Activated T-cell treated with anti-CD3 and anti-CD28 coated beads, Interleukin-2, amount 50 U/mL, for 72 hours (primary cell): Measurements from ENCODE around the gene NOSTRIN. TPM values are rescaled to one million over a fixed set of nuclear protein-coding genes. Genes with fewer than 3 reads are reported as not detected.
"Not testable (repeated sequence)": the region's sequence is repeated elsewhere in the genome, so short reads cannot be mapped to it uniquely, and the experiment has no call there.

Experiments used
- ATAC-seq, 2 donors: fragments of 150-1000 bp; cut with Tn5 transposase; replicated peaks in 1 of 2; 2 replicates each; pipeline ENCODE4 v1.10.0; 2021; ENCODE audit warnings: moderate library complexity in 2 of 2, mild to moderate bottlenecking in 1 of 2
- DNase-seq, 2 donors: peaks; one replicate each; pipeline ENCODE4 v3.0.0; 2021 to 2022; ENCODE audit warnings: mixed read lengths in 1 of 2
- H3K27ac Mint-ChIP-seq: one replicate; pipeline ENCODE4 v1.8.0; 2022; ENCODE audit warnings: mild to moderate bottlenecking, moderate library complexity, mixed read lengths
- H3K27me3 Mint-ChIP-seq: one replicate; pipeline ENCODE4 v1.8.0; 2022; ENCODE audit warnings: low read depth, mixed read lengths
- H3K36me3 Mint-ChIP-seq, 2 donors: one replicate each; pipeline ENCODE4 v1.8.0; 2022; ENCODE audit warnings: mixed read lengths in 2 of 2, mild to moderate bottlenecking in 1 of 2; ENCODE audit not compliant: insufficient read depth in 2 of 2
- H3K4me1 Mint-ChIP-seq: one replicate; pipeline ENCODE4 v1.8.0; 2022; ENCODE audit warnings: low read depth, mixed read lengths
- H3K4me3 Mint-ChIP-seq, 2 donors: one replicate each; pipeline ENCODE4 v1.8.0; 2022; ENCODE audit warnings: mild to moderate bottlenecking in 2 of 2, mixed read lengths in 2 of 2, moderate library complexity in 2 of 2
- H3K9me3 Mint-ChIP-seq, 2 donors: one replicate each; pipeline ENCODE4 v1.8.0; 2022; ENCODE audit warnings: mixed read lengths in 2 of 2
- total RNA-seq, 2 donors: library from RNA; stranded (reverse); gene quantifications; one replicate each; pipeline ENCODE4 v1.2.3, GENCODE V29; 2022

Gene NOSTRIN
- total RNA-seq, 2 donors from 2014 or later, result not detected

DNA sequence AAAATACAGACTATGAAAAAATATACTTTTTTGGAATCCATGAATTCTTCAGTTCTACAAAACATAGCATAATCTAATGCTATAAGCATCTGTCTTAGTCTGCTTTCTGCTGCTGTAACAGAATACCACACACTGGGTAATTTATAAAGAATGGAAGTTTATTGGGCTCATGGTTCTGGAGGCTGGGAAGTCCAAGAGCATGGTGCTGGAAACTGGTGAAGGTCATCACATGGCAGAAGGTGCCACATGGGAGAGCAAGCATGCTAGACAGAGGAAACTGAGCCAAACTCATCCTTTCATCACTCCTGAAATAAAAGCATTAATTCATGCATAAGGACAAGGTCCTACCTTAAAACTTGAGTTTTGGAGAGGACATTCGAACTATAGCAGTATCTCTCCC, 26.6 kb upstream of the NOSTRIN start:
- H3K27ac Mint-ChIP-seq, result no peak overlapping the region
- no peaks in the 10 kb centered on the region for H3K27me3 Mint-ChIP-seq
- no peaks in the 10 kb centered on the region for H3K9me3 Mint-ChIP-seq
- ATAC-seq, result no peak
- peaks cover 0 to 3% of the 10 kb centered on the region in 2 donors for H3K36me3 Mint-ChIP-seq
- DNase-seq, result no peak
- H3K4me3 Mint-ChIP-seq, result no peak overlapping the region
- no peaks in the 10 kb centered on the region for H3K4me1 Mint-ChIP-seq

DNA sequence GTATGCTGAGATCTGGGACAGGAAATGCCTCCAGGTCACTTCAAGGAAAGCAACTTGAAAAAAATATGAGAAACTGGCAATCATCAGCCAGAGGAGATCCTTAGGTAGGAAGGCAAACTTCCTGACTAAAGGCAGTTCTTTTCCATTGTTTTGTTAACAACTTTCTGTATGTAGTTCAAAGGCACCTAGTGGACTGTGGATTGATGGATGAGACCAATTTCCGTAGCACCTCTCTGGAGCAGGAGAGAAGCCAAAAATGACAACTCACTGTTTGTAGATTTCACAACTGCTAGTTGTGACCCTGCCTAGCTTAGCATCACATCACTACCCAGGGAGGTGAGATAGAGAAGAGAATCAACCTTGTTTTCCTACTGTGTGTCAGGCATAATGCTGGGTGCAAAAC, 21.8 kb upstream of the NOSTRIN start:
- H3K9me3 Mint-ChIP-seq, result no peaks in the 10 kb centered on the region
- no peak overlapping the region for H3K27ac Mint-ChIP-seq

GRCh38 chr2:168781191-168781817, 21.1 kb upstream of the NOSTRIN start:
- Mint-ChIP-seq H3K4me3 (no peak overlapping the region), H3K27ac (no peak overlapping the region)
- no peak for ATAC-seq

More for the DNA sequence above, 21.8 kb upstream of the NOSTRIN start:
- no peak for DNase-seq
- Mint-ChIP-seq H3K4me3 (no peak overlapping the region), H3K4me1 (no peaks in the 10 kb centered on the region), H3K27me3 (no peaks in the 10 kb centered on the region), H3K36me3 (no peaks in the 10 kb centered on the region)
- no peak for ATAC-seq

GRCh38 chr2:168782271-168782670, 20.2 kb upstream of the NOSTRIN start:
- Mint-ChIP-seq H3K27ac (no peak overlapping the region), H3K4me1 (no peaks in the 10 kb centered on the region), H3K4me3 (no peak overlapping the region), H3K27me3 (no peaks in the 10 kb centered on the region), H3K36me3 (no peaks in the 10 kb centered on the region), H3K9me3 (no peaks in the 10 kb centered on the region)
- DNase-seq, result no peak
- peak in 1 of 2 donors; percentile 30 for ATAC-seq

More at GRCh38 chr2:168781191-168781817, 21.1 kb upstream of the NOSTRIN start:
- no peak for DNase-seq
- Mint-ChIP-seq H3K36me3 (no peaks in the 10 kb centered on the region), H3K9me3 (no peaks in the 10 kb centered on the region), H3K27me3 (no peaks in the 10 kb centered on the region), H3K4me1 (no peaks in the 10 kb centered on the region)

DNA sequence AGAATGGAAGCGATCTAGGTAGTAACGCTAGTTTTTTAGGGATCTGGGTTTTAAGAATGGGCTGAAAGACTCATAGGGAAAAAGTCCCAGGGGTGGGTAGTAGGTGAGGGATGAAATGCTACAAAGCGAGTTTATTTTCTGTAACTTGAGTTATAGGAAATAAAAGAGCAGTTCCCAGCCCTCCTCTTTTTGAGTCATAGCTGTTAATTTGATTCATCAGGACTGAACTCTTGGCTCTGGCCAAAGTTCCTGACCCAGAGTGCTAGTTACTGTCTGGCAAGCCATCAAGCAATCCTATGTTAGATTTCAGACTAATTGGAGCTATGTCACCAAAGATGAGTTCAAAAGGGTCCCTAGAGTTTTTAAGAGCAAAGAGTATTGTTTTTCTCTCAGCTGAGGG, 17.4 kb upstream of the NOSTRIN start:
- H3K9me3 Mint-ChIP-seq, result no peaks in the 10 kb centered on the region
- DNase-seq (no peak), ATAC-seq (no peak)
- no peaks in the 10 kb centered on the region for H3K4me1 Mint-ChIP-seq
- H3K4me3 Mint-ChIP-seq, result no peak overlapping the region
- no peaks in the 10 kb centered on the region for H3K36me3 Mint-ChIP-seq
- no peak overlapping the region for H3K27ac Mint-ChIP-seq
- no peaks in the 10 kb centered on the region for H3K27me3 Mint-ChIP-seq

- no peaks in the 10 kb centered on the region for H3K27me3 Mint-ChIP-seq
- no peaks in the 10 kb centered on the region for H3K9me3 Mint-ChIP-seq
- H3K4me1 Mint-ChIP-seq, result no peaks in the 10 kb centered on the region
- peaks cover 0 to 1% of the 10 kb centered on the region in 2 donors for H3K36me3 Mint-ChIP-seq
- DNase-seq (no peak), ATAC-seq (no peak)
- no peak overlapping the region for H3K4me3 Mint-ChIP-seq
- no peak overlapping the region for H3K27ac Mint-ChIP-seq
These were observed 15.2 kb upstream of the NOSTRIN start for GRCh38 chr2:168787098-168787781.

- H3K27ac Mint-ChIP-seq, result no peak overlapping the region
- H3K9me3 Mint-ChIP-seq, result no peaks in the 10 kb centered on the region
These were observed 14.6 kb upstream of the NOSTRIN start for GRCh38 chr2:168787782-168788376.

DNA sequence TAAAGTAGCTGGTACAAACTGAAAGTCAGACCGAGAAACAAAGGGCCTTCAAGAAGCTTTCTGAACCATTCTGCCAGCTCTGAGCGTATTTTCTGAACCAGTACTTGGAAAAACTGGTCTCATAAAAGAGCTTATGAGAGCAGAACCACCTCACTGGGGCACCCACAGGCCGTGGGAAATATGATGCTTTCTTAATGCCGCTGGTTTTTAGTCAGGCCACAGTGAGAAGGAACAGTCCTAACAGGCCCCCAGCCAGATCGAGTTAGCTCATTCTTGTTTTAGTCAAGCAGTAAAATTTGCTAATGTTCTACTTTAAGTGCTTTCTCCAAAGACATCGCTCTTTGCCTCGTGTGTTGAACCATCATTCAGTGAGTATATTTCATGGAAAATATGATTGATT, 12.7 kb upstream of the NOSTRIN start:
- ATAC-seq, result no peak
- Mint-ChIP-seq H3K4me3 (no peak overlapping the region), H3K27ac (no peak overlapping the region), H3K4me1 (no peaks in the 10 kb centered on the region), H3K9me3 (no peaks in the 10 kb centered on the region), H3K27me3 (no peaks in the 10 kb centered on the region), H3K36me3 (peaks cover 0 to 1% of the 10 kb centered on the region in 2 donors)
- no peak for DNase-seq

More at GRCh38 chr2:168787782-168788376, 14.6 kb upstream of the NOSTRIN start:
- Mint-ChIP-seq H3K4me1 (no peaks in the 10 kb centered on the region), H3K36me3 (peaks cover 0 to 1% of the 10 kb centered on the region in 2 donors), H3K27me3 (no peaks in the 10 kb centered on the region), H3K4me3 (no peak overlapping the region)
- ATAC-seq (no peak), DNase-seq (no peak)

DNA sequence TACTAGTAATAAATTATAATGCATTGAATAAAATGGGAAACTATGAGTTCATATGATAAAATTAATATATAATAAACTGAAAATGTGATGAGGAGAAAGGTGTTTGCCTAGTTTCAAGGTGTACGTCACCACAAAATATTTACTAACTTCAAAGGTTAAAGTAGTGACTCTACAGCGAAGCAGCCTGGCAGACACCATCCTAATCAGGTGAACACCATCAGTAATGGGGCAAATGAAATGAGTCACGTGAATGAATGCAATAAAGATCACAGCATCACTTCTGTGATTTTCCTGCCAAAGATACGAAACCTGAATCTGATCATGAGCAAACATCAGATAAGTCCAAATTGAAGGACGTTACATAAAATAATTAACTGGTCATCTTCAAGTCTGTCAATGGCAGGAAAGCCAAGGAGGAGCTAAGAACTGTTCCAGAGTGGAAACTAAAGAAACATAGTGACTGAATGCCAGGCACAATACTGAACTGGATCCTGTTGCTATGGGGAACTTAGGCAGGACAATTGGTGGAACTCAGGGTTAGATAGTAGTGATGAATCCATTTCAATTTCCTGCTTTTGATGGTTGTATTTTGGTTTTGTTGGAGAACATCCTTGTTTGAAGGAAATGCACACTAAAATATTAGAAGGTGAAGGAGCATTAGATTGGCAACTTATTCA, 12.1 kb upstream of the NOSTRIN start:
- H3K27ac Mint-ChIP-seq, result no peak overlapping the region
- peaks cover 0 to 1% of the 10 kb centered on the region in 2 donors for H3K36me3 Mint-ChIP-seq
- no peaks in the 10 kb centered on the region for H3K9me3 Mint-ChIP-seq
- H3K27me3 Mint-ChIP-seq, result no peaks in the 10 kb centered on the region
- DNase-seq (no peak), ATAC-seq (no peak)
- no peak overlapping the region for H3K4me3 Mint-ChIP-seq
- no peaks in the 10 kb centered on the region for H3K4me1 Mint-ChIP-seq

DNA sequence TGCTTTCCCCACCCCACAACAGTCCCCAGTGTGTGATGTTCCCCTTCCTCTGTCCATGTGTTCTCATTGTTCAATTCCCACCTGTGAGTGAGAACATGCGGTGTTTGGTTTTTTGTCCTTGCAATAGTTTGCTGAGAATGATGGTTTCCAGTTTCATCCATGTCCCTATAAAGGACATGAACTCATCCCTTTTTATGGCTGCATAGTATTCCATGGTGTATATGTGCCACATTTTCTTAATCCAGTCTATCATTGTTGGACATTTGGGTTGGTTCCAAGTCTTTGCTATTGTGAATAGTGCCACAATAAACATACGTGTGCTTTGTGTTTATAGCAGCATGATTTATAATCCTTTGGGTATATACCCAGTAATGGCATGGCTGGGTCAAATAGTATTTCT, 11.3 kb upstream of the NOSTRIN start:
- H3K4me3 Mint-ChIP-seq, H3K27ac Mint-ChIP-seq, ATAC-seq, H3K9me3 Mint-ChIP-seq, H3K27me3 Mint-ChIP-seq, H3K36me3 Mint-ChIP-seq, DNase-seq, H3K4me1 Mint-ChIP-seq: not testable (repeated sequence)

DNA sequence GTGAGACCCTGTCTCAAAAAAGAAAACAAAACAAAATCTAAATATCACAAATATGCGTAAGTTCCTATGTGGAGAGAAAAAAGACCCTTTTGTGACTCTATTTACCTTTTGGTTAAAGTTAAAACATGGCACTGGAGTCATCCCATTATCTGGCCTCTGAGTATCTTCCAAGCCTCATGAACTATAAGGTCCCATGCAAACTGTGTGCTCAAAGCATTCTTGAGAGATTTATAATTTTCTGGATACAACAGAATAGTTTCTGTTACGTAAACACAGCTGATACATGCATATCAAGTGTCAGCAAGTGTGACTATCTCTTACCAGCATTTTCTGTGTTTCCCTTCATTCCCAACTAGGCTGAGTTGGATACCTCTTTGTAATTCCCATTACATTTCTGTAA, 8.8 kb upstream of the NOSTRIN start:
- H3K27ac Mint-ChIP-seq, result no peak overlapping the region
- no peaks in the 10 kb centered on the region for H3K4me1 Mint-ChIP-seq
- no peaks in the 10 kb centered on the region for H3K27me3 Mint-ChIP-seq
- no peak overlapping the region for H3K4me3 Mint-ChIP-seq
- no peak for ATAC-seq
- no peaks in the 10 kb centered on the region for H3K9me3 Mint-ChIP-seq
- no peak for DNase-seq
- H3K36me3 Mint-ChIP-seq, result peaks cover 0 to 1% of the 10 kb centered on the region in 2 donors

DNA sequence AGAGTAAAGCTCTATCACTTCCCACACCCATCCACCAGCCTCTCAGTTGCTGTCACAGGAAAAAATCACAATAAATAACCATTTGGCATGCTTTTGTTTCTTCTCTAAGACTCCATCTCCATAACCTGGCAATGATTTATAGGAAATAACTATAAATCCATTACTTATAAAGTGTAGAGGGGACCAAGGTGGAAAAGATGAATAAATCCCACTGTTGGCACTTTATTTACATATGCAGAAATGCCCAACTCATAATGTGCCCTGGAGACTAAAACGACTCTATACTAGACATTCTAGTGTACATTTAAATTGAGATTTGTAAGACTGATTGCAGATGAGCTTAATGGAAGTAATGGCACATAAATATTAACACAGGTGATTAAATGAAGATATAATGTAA, 7.5 kb upstream of the NOSTRIN start:
- Mint-ChIP-seq H3K27ac (no peak overlapping the region), H3K9me3 (no peaks in the 10 kb centered on the region), H3K4me3 (no peak overlapping the region), H3K36me3 (peaks cover 0 to 1% of the 10 kb centered on the region in 2 donors), H3K4me1 (no peaks in the 10 kb centered on the region), H3K27me3 (no peaks in the 10 kb centered on the region)
- no peak for ATAC-seq
- no peak for DNase-seq

- no peak for DNase-seq
- no peak overlapping the region for H3K4me3 Mint-ChIP-seq
- no peaks in the 10 kb centered on the region for H3K27me3 Mint-ChIP-seq
- ATAC-seq, result no peak
- H3K36me3 Mint-ChIP-seq, result no peaks in the 10 kb centered on the region
- H3K27ac Mint-ChIP-seq, result no peak overlapping the region
- no peaks in the 10 kb centered on the region for H3K9me3 Mint-ChIP-seq
- no peaks in the 10 kb centered on the region for H3K4me1 Mint-ChIP-seq
These were observed 6.3 kb upstream of the NOSTRIN start for GRCh38 chr2:168796090-168796577.
